SW480 (cell line): ENCODE measurements around the gene SPATA2.

Source experiments
- DNase-seq: peaks from one replicate; pipeline ENCODE4 v3.0.0-alpha.2; 2016; ENCODE audit warnings: low spot score

The SPATA2 gene

DNA sequence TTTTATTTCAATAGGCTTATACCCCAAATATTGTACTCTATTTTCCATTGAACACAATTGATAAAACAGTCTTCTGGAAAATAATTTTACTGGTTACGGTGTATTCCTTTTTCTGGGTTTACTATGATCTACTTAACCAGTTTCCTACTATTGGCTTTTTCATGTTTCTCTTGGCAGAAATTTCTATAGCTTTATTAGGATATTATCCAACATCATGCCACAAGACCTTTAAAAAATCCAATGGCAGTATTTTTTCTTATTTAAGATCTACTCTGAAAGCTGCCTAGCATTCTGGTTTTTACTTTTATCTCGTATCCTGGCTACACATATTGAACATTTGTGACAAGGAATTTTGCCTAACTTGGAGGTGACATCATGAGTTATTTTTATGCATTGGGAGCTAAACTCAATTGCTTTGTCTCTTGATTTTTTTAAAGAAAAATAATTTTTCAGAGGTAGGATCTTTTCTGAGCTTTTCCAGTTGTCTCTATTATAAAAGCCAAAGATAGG is 57.2 kb downstream of the SPATA2 start:
- no peak for DNase-seq

DNA sequence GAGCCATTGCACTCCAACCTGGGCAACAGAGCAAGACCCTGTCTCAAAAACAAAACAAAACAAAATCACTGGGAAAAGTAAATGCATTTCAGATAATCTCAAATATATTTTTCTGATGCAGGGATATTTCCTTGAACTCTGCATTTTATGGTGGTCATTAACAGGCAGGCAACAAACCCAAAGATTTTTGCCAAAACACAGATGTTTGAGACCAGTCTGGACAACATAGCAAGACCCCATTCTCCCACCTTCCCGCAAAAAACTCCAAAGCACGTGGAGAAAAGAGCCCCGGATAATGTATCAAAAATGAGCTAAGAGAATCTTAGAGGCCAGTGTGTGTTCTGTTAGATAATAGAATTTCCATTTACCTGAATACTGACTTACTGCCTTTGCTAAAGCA is 58.4 kb downstream of the SPATA2 start:
- DNase-seq: no peak

DNA sequence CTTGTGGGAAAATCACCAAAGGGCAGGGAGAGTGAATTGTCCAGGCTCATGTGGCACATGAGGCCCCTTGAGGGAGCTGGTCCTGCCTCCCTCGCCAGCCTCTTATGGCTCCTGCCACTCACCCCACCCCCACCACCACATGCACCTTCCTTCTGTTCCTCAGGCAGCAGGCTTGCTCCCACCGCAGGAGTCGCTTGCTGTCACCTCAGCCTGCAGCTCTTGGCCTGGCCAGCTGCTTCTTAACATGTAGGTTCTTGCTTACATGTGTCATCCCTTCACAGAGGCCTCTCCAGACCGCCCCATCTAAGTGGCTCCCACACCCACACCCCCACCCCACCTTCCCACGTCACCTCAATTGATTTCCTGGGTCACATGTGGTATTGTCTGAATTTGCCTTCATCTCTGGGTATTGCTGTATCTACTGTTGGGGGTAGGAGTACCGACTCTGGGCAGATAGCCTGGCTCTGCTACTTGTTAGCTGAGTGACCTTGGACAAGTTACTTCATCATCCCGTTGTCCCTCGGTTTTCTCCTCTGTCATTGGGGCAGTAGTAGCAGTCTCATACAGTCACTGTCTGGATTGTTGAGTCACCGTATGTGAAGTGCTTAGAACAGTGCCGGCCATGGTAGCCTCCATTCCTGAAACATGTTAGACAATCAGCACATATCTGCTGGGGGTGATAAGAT is 61.0 kb downstream of the SPATA2 start:
- no peak for DNase-seq

DNA sequence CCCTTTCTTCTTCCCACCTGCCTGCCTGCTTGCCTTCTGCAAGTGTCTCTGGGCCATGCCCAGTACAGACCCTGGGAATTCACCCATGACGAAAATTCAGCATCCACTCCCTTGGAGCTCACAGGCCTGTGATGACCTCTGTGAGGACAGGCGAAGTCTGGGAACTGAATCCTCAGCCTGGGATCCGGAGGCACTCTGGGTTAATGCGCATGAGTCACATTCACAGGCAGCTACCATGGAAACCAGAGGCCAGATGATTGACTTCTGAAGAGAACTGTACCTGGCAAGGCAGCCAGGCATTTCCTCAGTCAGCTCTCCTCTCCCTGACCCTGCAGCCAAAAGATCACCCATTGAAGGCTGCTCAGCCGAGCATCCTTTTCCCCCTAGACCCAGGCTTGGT is 61.7 kb downstream of the SPATA2 start:
- peak; percentile 64 for DNase-seq
